ENCODE measurements around the gene ARHGAP15.

GRCh38 chr2:143398781-143399180 lies 269.6 kb downstream of the ARHGAP15 start:
- TF ChIP-seq CTCF (IDR thresholded peaks at IDR 0.05; ENCODE audit: low read depth, low read length, poor library complexity, severe bottlenecking) = no peak
- no peak for TF ChIP-seq EZH2phosphoT487 (IDR thresholded peaks at IDR 0.05; ENCODE audit: borderline replicate concordance, low read length)
